B cell (primary cell): ENCODE measurements around the gene TEAD3. TPM values are rescaled to one million over a fixed set of nuclear protein-coding genes. Genes with fewer than 3 reads are reported as not detected.

Experiments used
- ATAC-seq: fragments of 200-7000 bp; cut with Tn5 transposase; one replicate; pipeline ENCODE4 v1.10.0; 2021; ENCODE audit warnings: low read depth, mild to moderate bottlenecking, moderate number of reproducible peaks, moderate library complexity
- CTCF ChIA-PET: fragments of 350-600 bp; sonication (Branson Sonifier 250); formaldehyde crosslinking; loops from one replicate; lab custom pipeline; 2021; ENCODE audit warnings: antibody characterized with exemption, inconsistent platforms; lab: Charles Lee
- POLR2A ChIA-PET: fragments of 350-600 bp; sonication (Branson Sonifier 250); formaldehyde crosslinking; loops from one replicate; lab custom pipeline; 2021; ENCODE audit warnings: antibody characterized with exemption; lab: Charles Lee
- DNase-seq: peaks from one replicate; pipeline ENCODE4 v3.0.0; 2013
- H2AFZ ChIP-seq: 2 replicates; pipeline ENCODE4 v1.6.1; 2012; ENCODE audit warnings: mild to moderate bottlenecking, low read depth, low read length; ENCODE audit not compliant: insufficient read depth, poor library complexity, severe bottlenecking
- H3K27ac ChIP-seq, 2 donors: 1 replicate in 1 of 2; 2 replicates in 1 of 2; pipeline ENCODE4 v1.5.1; 2012 to 2013; ENCODE audit warnings: low read length in 2 of 2, mild to moderate bottlenecking in 2 of 2, moderate library complexity in 1 of 2
- H3K27me3 ChIP-seq, 4 experiments: fragments of 200-600 bp in 1 of 4; sonication (generic) in 1 of 4; replicated peaks in 1 of 4; 1 replicate in 2 of 4; 2 replicates in 2 of 4; pipeline versions ENCODE4 v1.6.1 to v1.7.0; 2013 to 2016; ENCODE audit warnings: low read length in 3 of 4, mild to moderate bottlenecking in 2 of 4, mixed read lengths in 1 of 4, moderate library complexity in 1 of 4; ENCODE audit not compliant: insufficient read depth in 4 of 4, control insufficient read depth in 3 of 4; ENCODE audit errors: control extremely low read depth in 1 of 4
- H3K36me3 ChIP-seq, 2 experiments: replicated peaks in 1 of 2; 1 replicate in 1 of 2; 2 replicates in 1 of 2; pipeline versions ENCODE4 v1.6.1 to v1.7.1; 2013; ENCODE audit warnings: low read length in 1 of 2; ENCODE audit not compliant: insufficient read depth in 2 of 2, control insufficient read depth in 1 of 2; ENCODE audit errors: control extremely low read depth in 1 of 2, extremely low read depth in 1 of 2
- H3K4me1 ChIP-seq, 2 donors: fragments of 200-600 bp in 1 of 2; sonication (generic) in 1 of 2; 1 replicate in 1 of 2; 2 replicates in 1 of 2; pipeline versions ENCODE4 v1.5.1 to v1.6.1; 2013 to 2017; ENCODE audit warnings: low read length in 2 of 2; ENCODE audit not compliant: control insufficient read depth in 2 of 2, insufficient read depth in 2 of 2
- H3K4me2 ChIP-seq: replicated peaks from 2 replicates; pipeline ENCODE3; 2012; ENCODE audit warnings: mild to moderate bottlenecking, low read depth, low read length; ENCODE audit not compliant: poor library complexity, severe bottlenecking
- H3K4me3 ChIP-seq, 5 experiments: fragments of 200-600 bp in 1 of 5; sonication (generic) in 1 of 5; 1 replicate in 3 of 5; 2 replicates in 2 of 5; pipeline versions ENCODE4 v1.5.1 to v1.7.0; 2011 to 2016; ENCODE audit warnings: low read length in 4 of 5, mild to moderate bottlenecking in 4 of 5, low read depth in 2 of 5, control low read depth in 1 of 5, moderate library complexity in 1 of 5; ENCODE audit not compliant: insufficient read depth in 1 of 5; ENCODE audit errors: control extremely low read depth in 1 of 5, extremely low read depth in 1 of 5
- H3K79me2 ChIP-seq: fragments of 200-600 bp; sonication (generic); one replicate; pipeline ENCODE4 v1.6.0; 2016; ENCODE audit warnings: low read length; ENCODE audit not compliant: control insufficient read depth, insufficient read depth
- H3K9ac ChIP-seq: fragments of 200-600 bp; sonication (generic); 2 replicates; pipeline ENCODE4 v1.6.1; 2017; ENCODE audit warnings: mild to moderate bottlenecking, low read length, moderate library complexity
- H3K9me3 ChIP-seq, 3 donors: one replicate each; pipeline versions ENCODE4 v1.6.1 to v1.7.1; 2013; ENCODE audit warnings: low read length in 2 of 3; ENCODE audit not compliant: control insufficient read depth in 2 of 3, insufficient read depth in 1 of 3; ENCODE audit errors: control extremely low read depth in 1 of 3
- H4K20me1 ChIP-seq: 2 replicates; pipeline ENCODE4 v1.6.0; 2012; ENCODE audit warnings: mild to moderate bottlenecking, low read length; ENCODE audit not compliant: insufficient read depth, control insufficient read depth, poor library complexity, severe bottlenecking
- H3K27ac Mint-ChIP-seq: one replicate; pipeline ENCODE4 v1.8.0; 2021; ENCODE audit warnings: mixed read lengths
- H3K27me3 Mint-ChIP-seq: one replicate; pipeline ENCODE4 v1.8.0; 2021; ENCODE audit warnings: mixed read lengths
- H3K4me1 Mint-ChIP-seq: one replicate; pipeline ENCODE4 v1.8.0; 2021; ENCODE audit warnings: mixed read lengths
- H3K4me3 Mint-ChIP-seq: one replicate; pipeline ENCODE4 v1.8.0; 2021; ENCODE audit warnings: mixed read lengths
- H3K9me3 Mint-ChIP-seq: one replicate; pipeline ENCODE4 v1.8.0; 2022; ENCODE audit warnings: mixed read lengths; ENCODE audit not compliant: insufficient read depth
- EZH2 ChIP-seq: IDR thresholded peaks from 2 replicates; pipeline ENCODE4 v1.6.1; 2012; ENCODE audit warnings: borderline replicate concordance, low read depth, mild to moderate bottlenecking, moderate library complexity, low read length; ENCODE audit not compliant: insufficient read depth, poor library complexity, severe bottlenecking
- WGBS: methylation state at CpG from one replicate; pipeline ENCODE4 v1.1.5; 2013; ENCODE audit warnings: missing lambda C conversion rate; ENCODE audit not compliant: insufficient coverage; 5-methylcytosine and 5-hydroxymethylcytosine counted together
- intact Hi-C: fragments of 100-400 bp; cut with micrococcal nuclease; formaldehyde crosslinking; loops from one replicate; pipeline ENCODE4 v1.10.0; 2022
- polyA plus RNA-seq: library from polyadenylated mRNA; depleted of rRNA; stranded (reverse); fragments of >200 nt; gene quantifications from 2 replicates; pipeline ENCODE4 v1.2.3, GENCODE V29; 2012
- total RNA-seq, 2 donors: library from RNA; stranded (reverse); fragments of 120-200 nt in 1 of 2; gene quantifications; 1 replicate in 1 of 2; 2 replicates in 1 of 2; pipeline versions ENCODE4 v1.2.3 to v1.2.4, GENCODE V29; 2013 to 2022
- TF ChIP-seq, protein P1 (sequence below): fragments of 200-600 bp; IDR thresholded peaks from one replicate; pipeline ENCODE4 v1.8.0; 2022; ENCODE audit warnings: antibody characterized with exemption, mild to moderate bottlenecking

The TEAD3 gene
- total and polyA plus RNA-seq, 2 donors (not counting 1 experiment from before 2014, with no cell fraction given): 0.17 TPM; not detected in 1

DNA sequence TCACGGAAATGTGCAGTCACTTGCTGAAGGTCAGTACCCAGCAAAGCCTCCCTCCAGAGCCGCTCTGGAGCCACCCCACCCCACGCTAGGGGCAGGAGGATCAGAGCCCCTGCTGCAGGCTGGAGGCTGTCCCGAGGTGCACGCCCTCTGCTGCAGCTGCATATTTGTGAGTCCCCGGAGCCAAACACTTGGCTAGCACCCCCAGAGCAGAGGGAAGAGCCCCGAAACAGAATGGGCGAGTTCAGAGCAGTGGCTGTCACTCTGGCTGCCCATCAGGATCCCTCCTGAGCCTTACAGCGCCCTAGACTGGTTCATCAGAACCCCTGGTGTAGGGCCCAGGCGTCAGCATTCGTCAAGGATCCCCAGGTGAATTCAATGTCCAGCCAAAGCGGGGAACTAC lies 25.3 kb upstream of the TEAD3 start:
- no peaks in the 10 kb centered on the region for H3K79me2 ChIP-seq
- no peaks in the 10 kb centered on the region for H3K9me3 Mint-ChIP-seq
- 90% methylated on average over 12 of the region's 12 CpGs for WGBS
- TF ChIP-seq, protein P1, sequence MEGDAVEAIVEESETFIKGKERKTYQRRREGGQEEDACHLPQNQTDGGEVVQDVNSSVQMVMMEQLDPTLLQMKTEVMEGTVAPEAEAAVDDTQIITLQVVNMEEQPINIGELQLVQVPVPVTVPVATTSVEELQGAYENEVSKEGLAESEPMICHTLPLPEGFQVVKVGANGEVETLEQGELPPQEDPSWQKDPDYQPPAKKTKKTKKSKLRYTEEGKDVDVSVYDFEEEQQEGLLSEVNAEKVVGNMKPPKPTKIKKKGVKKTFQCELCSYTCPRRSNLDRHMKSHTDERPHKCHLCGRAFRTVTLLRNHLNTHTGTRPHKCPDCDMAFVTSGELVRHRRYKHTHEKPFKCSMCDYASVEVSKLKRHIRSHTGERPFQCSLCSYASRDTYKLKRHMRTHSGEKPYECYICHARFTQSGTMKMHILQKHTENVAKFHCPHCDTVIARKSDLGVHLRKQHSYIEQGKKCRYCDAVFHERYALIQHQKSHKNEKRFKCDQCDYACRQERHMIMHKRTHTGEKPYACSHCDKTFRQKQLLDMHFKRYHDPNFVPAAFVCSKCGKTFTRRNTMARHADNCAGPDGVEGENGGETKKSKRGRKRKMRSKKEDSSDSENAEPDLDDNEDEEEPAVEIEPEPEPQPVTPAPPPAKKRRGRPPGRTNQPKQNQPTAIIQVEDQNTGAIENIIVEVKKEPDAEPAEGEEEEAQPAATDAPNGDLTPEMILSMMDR: no peak
- TF ChIP-seq EZH2: no peak
- no peaks in the 10 kb centered on the region for H3K9me3 ChIP-seq
- H3K4me1 ChIP-seq: peaks cover 3 to 9% of the 10 kb centered on the region in 2 donors
- peaks cover 9% of the 10 kb centered on the region for H3K4me1 Mint-ChIP-seq
- no peaks in the 10 kb centered on the region for H4K20me1 ChIP-seq
- no peak overlapping the region for H3K4me3 ChIP-seq
- peaks cover 0 to 5% (median 0%) of the 10 kb centered on the region in 4 experiments for H3K27me3 ChIP-seq
- H3K36me3 ChIP-seq: no peaks in the 10 kb centered on the region
- ChIA-PET CTCF (interaction anchor here (0.8 to 10.6 kb wide), 9 partner anchors 11 to 214 kb away, joined by 3 to 119 read pairs (median 4); partner anchors contain the start of gene ARMC12), POLR2A (interaction anchor here (0.5 kb wide), 1 partner anchor 145 kb away, joined by 3 read pairs; no protein-coding TSS in a partner anchor)
- ATAC-seq: no peak
- H3K27me3 Mint-ChIP-seq: no peaks in the 10 kb centered on the region
- H2AFZ ChIP-seq: no peak overlapping the region
- no peak overlapping the region for H3K27ac Mint-ChIP-seq
- no peak overlapping the region for H3K9ac ChIP-seq
- H3K4me2 ChIP-seq: no peak overlapping the region
- intact Hi-C loops: loop anchor here (2.0 kb wide), 2 partner anchors 61 to 573 kb away; no protein-coding TSS in a partner anchor
- H3K27ac ChIP-seq: no peak overlapping the region
- no peak overlapping the region for H3K4me3 Mint-ChIP-seq
- no peak for DNase-seq

DNA sequence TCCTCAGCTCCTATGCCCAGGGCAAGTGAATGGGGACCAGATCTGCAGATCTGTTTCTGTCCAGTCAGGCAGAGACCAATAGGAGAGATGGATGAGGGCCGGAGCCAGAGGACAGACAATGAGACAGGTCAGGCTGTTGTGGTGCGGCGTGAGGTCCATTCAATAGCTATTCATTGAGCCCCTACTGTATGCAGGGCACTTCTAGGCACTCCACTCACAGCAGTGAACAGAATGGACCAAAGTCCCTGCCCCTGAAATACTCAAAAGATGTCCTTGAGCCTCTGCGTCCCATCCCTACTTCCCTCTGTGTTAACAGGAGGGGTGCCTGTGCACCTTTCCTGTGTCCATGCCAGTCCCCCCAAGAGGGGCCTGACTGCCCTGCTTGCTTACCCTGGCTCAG lies 24.4 kb upstream of the TEAD3 start:
- DNase-seq (no peak), ATAC-seq (no peak)
- Mint-ChIP-seq H3K4me1 (peaks cover 9% of the 10 kb centered on the region), H3K27me3 (no peaks in the 10 kb centered on the region), H3K27ac (no peak overlapping the region), H3K9me3 (no peaks in the 10 kb centered on the region), H3K4me3 (no peak overlapping the region)
- peaks cover 3 to 9% of the 10 kb centered on the region in 2 donors for H3K4me1 ChIP-seq
- 97% methylated on average over 4 of the region's 4 CpGs for WGBS
- no peak overlapping the region for H3K27ac ChIP-seq
- H2AFZ ChIP-seq: no peak overlapping the region
- H3K27me3 ChIP-seq: peaks cover 0 to 5% (median 0%) of the 10 kb centered on the region in 4 experiments
- H3K4me3 ChIP-seq: no peak overlapping the region
- H3K9me3 ChIP-seq: no peaks in the 10 kb centered on the region
- no peak overlapping the region for H3K4me2 ChIP-seq
- H3K9ac ChIP-seq: no peak overlapping the region
- TF ChIP-seq EZH2: no peak
- TF ChIP-seq, protein P1: no peak
- no peaks in the 10 kb centered on the region for H3K79me2 ChIP-seq
- no peaks in the 10 kb centered on the region for H3K36me3 ChIP-seq
- no peaks in the 10 kb centered on the region for H4K20me1 ChIP-seq
- intact Hi-C loops: no loop called here
- ChIA-PET POLR2A (no interaction called here), CTCF (interaction anchor here (0.8 to 10.6 kb wide), 4 partner anchors 19 to 215 kb away, joined by 3 to 119 read pairs (median 4); partner anchors contain the start of gene ARMC12)
